HepG2 (cell line): ENCODE measurements around the gene CDC42EP4. TPM values are rescaled to one million over a fixed set of nuclear protein-coding genes. Genes with fewer than 3 reads are reported as not detected.

ENCODE experiments used
- MAF1 ChIP-seq: sonication (generic); formaldehyde crosslinking; IDR thresholded peaks from 2 replicates; pipeline ENCODE4 v1.5.0; 2020; ENCODE audit warnings: missing genetic modification reagents, borderline replicate concordance
- MAFG ChIP-seq: sonication (generic); formaldehyde crosslinking; IDR thresholded peaks from 2 replicates; pipeline ENCODE4 v1.5.1; 2020; ENCODE audit warnings: mild to moderate bottlenecking, missing genetic modification reagents
- MTF2 ChIP-seq: sonication (generic); formaldehyde crosslinking; IDR thresholded peaks from 2 replicates; pipeline ENCODE4 v1.5.0; 2020; ENCODE audit warnings: missing genetic modification reagents, borderline replicate concordance
- NCOR1 ChIP-seq: fragments of 200-600 bp; sonication (generic); IDR thresholded peaks from 2 replicates; pipeline ENCODE4 v1.7.0; 2017; ENCODE audit warnings: antibody characterized with exemption, low read length, borderline replicate concordance
- TEAD3 ChIP-seq: optimal IDR thresholded peaks from 2 replicates; pipeline ENCODE3; 2016; ENCODE audit warnings: borderline replicate concordance
- ZMYM4 ChIP-seq: sonication (generic); formaldehyde crosslinking; IDR thresholded peaks from 2 replicates; pipeline ENCODE4 v1.8.1; 2023; ENCODE audit warnings: mild to moderate bottlenecking, missing genetic modification reagents
- ZNF205 ChIP-seq: IDR thresholded peaks from 2 replicates; pipeline ENCODE4 v1.6.1; 2018; ENCODE audit warnings: missing biosample characterization, missing genetic modification reagents
- ZNF24 ChIP-seq: fragments of 450-650 bp; IDR thresholded peaks from 2 replicates; pipeline ENCODE4 v1.6.1; 2017; ENCODE audit warnings: antibody characterized with exemption, mild to moderate bottlenecking
- ZNF253 ChIP-seq: sonication (generic); formaldehyde crosslinking; IDR thresholded peaks from 2 replicates; pipeline ENCODE4 v1.8.0; 2022; ENCODE audit warnings: mild to moderate bottlenecking, missing genetic modification reagents, borderline replicate concordance
- ZNF747 ChIP-seq: sonication (generic); formaldehyde crosslinking; IDR thresholded peaks from 2 replicates; pipeline ENCODE4 v1.8.1; 2023; ENCODE audit warnings: missing genetic modification reagents, mild to moderate bottlenecking, borderline replicate concordance
- ZNF83 ChIP-seq: sonication (generic); formaldehyde crosslinking; IDR thresholded peaks from 2 replicates; pipeline ENCODE4 v1.4.0; 2020; ENCODE audit warnings: missing genetic modification reagents, mild to moderate bottlenecking, borderline replicate concordance
- polyA plus RNA-seq, 8 experiments: library from polyadenylated mRNA; depleted of rRNA in 3 of 8; stranded (reverse) in 7 of 8; unstranded in 1 of 8; fragments of >200 nt; fragmentation: Illumina TruSeq in 4 of 8; extraction: Trizol in 4 of 8; gene quantifications; 2 replicates each; pipeline versions ENCODE4 v1.2.1 to v1.2.3, GENCODE V29; 2011 to 2016; ENCODE audit warnings: low read depth in 4 of 8, missing spikeins in 1 of 8, mixed read lengths in 1 of 8; ENCODE audit not compliant: insufficient read depth in 1 of 8
- total RNA-seq, 5 experiments: library from RNA; depleted of rRNA; stranded (reverse); fragments of >200 nt; fragmentation: Illumina TruSeq; extraction: Trizol; gene quantifications; 2 replicates each; pipeline ENCODE4 v1.2.3, GENCODE V29; 2016; ENCODE audit warnings: low read depth in 1 of 5
- TF ChIP-seq, protein P1 (sequence below), 2 experiments: sonication (generic) in 1 of 2; formaldehyde crosslinking in 1 of 2; IDR thresholded peaks; 2 replicates each; pipeline versions ENCODE4 v1.4.0 to v1.6.1; 2018 to 2020; ENCODE audit warnings: missing genetic modification reagents in 2 of 2, borderline replicate concordance in 1 of 2, low read depth in 1 of 2, mild to moderate bottlenecking in 1 of 2, missing biosample characterization in 1 of 2
- TF ChIP-seq, protein P2 (sequence below): sonication (generic); formaldehyde crosslinking; IDR thresholded peaks from 2 replicates; pipeline ENCODE4 v1.4.0; 2020; ENCODE audit warnings: missing genetic modification reagents, mild to moderate bottlenecking, borderline replicate concordance
- TF ChIP-seq, protein P3 (sequence below): sonication (generic); formaldehyde crosslinking; IDR thresholded peaks from 2 replicates; pipeline ENCODE4 v1.5.1; 2020; ENCODE audit warnings: mild to moderate bottlenecking, missing genetic modification reagents
- TF ChIP-seq, protein P4 (sequence below): sonication (generic); formaldehyde crosslinking; IDR thresholded peaks from 2 replicates; pipeline ENCODE4 v1.4.0; 2020; ENCODE audit warnings: missing genetic modification reagents, borderline replicate concordance

Gene CDC42EP4
- total and polyA plus RNA-seq, 2 of the 13 experiments (the other 11 are each of a cell fraction or from before 2014, with no cell fraction given) = 19.0 to 54.0 TPM

DNA sequence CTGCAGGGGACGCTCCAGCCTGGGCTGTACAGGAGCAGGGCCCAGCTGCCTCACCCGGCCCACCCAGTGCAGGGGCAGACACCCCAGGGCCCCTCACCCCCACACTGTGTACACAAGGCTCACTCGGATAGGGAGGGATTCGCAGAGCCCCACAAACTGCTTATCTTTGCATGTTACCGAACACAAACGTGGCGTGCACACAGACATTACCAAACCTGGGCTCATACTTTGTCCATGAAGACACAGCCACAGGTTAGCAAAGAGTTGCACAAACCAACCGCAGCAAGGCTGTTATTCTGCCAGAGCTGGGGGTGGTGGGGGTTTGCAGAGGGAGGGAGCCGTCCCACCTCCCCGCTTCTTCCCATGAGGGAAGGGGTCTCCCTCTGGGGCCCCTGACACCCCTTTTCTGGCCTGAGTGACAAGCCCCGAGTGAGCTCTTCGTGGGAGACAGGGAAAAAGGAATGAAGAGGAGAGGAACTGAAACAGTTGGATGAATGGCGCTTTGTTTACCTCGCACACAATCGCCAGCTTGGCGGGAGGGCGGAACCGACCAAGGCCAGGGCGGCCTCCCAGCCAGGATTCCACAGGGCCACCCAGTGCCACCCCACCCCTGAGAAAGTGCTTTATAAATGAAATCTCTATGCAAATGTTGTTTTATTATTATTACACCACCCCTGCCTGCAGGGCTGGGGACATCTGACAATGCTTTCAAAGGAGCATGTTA is 49.7 kb downstream of the CDC42EP4 start (continued):
- TF ChIP-seq, protein P1, sequence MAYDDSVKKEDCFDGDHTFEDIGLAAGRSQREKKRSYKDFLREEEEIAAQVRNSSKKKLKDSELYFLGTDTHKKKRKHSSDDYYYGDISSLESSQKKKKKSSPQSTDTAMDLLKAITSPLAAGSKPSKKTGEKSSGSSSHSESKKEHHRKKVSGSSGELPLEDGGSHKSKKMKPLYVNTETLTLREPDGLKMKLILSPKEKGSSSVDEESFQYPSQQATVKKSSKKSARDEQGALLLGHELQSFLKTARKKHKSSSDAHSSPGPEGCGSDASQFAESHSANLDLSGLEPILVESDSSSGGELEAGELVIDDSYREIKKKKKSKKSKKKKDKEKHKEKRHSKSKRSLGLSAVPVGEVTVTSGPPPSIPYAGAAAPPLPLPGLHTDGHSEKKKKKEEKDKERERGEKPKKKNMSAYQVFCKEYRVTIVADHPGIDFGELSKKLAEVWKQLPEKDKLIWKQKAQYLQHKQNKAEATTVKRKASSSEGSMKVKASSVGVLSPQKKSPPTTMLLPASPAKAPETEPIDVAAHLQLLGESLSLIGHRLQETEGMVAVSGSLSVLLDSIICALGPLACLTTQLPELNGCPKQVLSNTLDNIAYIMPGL (CRISPR knock-in tag; IDR thresholded peaks at IDR 0.05; ENCODE audit: borderline replicate concordance in 1 of 2, low read depth in 1 of 2) = peak; percentile 48 to 69; a peak in 3 of 4 replicates
- no peak for TF ChIP-seq ZNF24
- peak; percentile 80; the same call in 1 of the 2 replicates for TF ChIP-seq ZNF83
- TF ChIP-seq, protein P2, sequence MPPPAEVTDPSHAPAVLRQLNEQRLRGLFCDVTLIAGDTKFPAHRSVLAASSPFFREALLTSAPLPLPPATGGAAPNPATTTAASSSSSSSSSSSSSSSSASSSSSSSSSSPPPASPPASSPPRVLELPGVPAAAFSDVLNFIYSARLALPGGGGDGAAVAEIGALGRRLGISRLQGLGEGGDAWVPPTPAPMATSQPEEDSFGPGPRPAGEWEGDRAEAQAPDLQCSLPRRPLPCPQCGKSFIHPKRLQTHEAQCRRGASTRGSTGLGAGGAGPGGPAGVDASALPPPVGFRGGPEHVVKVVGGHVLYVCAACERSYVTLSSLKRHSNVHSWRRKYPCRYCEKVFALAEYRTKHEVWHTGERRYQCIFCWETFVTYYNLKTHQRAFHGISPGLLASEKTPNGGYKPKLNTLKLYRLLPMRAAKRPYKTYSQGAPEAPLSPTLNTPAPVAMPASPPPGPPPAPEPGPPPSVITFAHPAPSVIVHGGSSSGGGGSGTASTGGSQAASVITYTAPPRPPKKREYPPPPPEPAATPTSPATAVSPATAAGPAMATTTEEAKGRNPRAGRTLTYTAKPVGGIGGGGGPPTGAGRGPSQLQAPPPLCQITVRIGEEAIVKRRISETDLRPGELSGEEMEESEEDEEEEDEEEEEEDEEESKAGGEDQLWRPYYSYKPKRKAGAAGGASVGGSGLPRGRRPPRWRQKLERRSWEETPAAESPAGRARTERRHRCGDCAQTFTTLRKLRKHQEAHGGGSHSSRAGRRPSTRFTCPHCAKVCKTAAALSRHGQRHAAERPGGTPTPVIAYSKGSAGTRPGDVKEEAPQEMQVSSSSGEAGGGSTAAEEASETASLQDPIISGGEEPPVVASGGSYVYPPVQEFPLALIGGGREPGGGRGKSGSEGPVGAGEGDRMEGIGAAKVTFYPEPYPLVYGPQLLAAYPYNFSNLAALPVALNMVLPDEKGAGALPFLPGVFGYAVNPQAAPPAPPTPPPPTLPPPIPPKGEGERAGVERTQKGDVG = peak; percentile 69; the same call in 1 of the 2 replicates
- peak; percentile 47; the same call in 1 of the 2 replicates for TF ChIP-seq NCOR1
- TF ChIP-seq, protein P3, sequence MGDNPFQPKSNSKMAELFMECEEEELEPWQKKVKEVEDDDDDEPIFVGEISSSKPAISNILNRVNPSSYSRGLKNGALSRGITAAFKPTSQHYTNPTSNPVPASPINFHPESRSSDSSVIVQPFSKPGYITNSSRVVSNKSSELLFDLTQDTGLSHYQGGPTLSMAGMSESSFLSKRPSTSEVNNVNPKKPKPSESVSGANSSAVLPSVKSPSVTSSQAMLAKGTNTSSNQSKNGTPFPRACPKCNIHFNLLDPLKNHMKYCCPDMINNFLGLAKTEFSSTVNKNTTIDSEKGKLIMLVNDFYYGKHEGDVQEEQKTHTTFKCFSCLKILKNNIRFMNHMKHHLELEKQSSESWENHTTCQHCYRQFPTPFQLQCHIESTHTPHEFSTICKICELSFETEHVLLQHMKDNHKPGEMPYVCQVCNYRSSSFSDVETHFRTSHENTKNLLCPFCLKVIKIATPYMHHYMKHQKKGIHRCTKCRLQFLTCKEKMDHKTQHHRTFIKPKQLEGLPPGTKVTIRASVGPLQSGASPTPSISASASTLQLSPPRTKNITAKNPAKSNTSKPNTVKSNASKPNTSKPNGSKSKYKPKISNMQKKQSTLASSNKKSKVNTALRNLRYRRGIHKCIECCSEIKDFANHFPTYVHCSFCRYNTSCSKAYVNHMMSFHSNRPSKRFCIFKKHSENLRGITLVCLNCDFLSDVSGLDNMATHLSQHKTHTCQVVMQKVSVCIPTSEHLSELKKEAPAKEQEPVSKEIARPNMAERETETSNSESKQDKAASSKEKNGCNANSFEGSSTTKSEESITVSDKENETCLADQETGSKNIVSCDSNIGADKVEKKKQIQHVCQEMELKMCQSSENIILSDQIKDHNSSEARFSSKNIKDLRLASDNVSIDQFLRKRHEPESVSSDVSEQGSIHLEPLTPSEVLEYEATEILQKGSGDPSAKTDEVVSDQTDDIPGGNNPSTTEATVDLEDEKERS = no peak; the same call in 1 of the 2 replicates
- peak; percentile 71 for TF ChIP-seq TEAD3
- TF ChIP-seq MAF1 (CRISPR knock-in tag) = 0 out of 2 replicates have a peak, but pooled peaks have one; percentile 69
- TF ChIP-seq MAFG (CRISPR knock-in tag) = no peak
- TF ChIP-seq ZNF205 (CRISPR knock-in tag) = no peak
- TF ChIP-seq MTF2 (CRISPR knock-in tag) = 0 out of 2 replicates have a peak, but pooled peaks have one; percentile 16
- TF ChIP-seq, protein P4, sequence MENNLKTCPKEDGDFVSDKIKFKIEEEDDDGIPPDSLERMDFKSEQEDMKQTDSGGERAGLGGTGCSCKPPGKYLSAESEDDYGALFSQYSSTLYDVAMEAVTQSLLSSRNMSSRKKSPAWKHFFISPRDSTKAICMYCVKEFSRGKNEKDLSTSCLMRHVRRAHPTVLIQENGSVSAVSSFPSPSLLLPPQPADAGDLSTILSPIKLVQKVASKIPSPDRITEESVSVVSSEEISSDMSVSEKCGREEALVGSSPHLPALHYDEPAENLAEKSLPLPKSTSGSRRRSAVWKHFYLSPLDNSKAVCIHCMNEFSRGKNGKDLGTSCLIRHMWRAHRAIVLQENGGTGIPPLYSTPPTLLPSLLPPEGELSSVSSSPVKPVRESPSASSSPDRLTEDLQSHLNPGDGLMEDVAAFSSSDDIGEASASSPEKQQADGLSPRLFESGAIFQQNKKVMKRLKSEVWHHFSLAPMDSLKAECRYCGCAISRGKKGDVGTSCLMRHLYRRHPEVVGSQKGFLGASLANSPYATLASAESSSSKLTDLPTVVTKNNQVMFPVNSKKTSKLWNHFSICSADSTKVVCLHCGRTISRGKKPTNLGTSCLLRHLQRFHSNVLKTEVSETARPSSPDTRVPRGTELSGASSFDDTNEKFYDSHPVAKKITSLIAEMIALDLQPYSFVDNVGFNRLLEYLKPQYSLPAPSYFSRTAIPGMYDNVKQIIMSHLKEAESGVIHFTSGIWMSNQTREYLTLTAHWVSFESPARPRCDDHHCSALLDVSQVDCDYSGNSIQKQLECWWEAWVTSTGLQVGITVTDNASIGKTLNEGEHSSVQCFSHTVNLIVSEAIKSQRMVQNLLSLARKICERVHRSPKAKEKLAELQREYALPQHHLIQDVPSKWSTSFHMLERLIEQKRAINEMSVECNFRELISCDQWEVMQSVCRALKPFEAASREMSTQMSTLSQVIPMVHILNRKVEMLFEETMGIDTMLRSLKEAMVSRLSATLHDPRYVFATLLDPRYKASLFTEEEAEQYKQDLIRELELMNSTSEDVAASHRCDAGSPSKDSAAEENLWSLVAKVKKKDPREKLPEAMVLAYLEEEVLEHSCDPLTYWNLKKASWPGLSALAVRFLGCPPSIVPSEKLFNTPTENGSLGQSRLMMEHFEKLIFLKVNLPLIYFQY (CRISPR knock-in tag) = peak; percentile 32; the same call in 1 of the 2 replicates
- peak; percentile 59; the same call in 1 of the 2 replicates for TF ChIP-seq ZMYM4 (CRISPR knock-in tag)
- peak; percentile 70; the same call in 1 of the 2 replicates for TF ChIP-seq ZNF747 (CRISPR knock-in tag)
- no peak; the same call in 1 of the 2 replicates for TF ChIP-seq ZNF253 (CRISPR knock-in tag)
